Coronary artery (tissue), 2 donors: Measurements from ENCODE around the gene POU2AF3.

Experiments used
- DNase-seq: peaks from one replicate; pipeline ENCODE4 v3.0.0-alpha.2; 2017; ENCODE audit warnings: low spot score
- H3K27ac ChIP-seq, 2 donors: fragments of 200-600 bp; sonication (generic); one replicate each; pipeline ENCODE4 v1.5.1; 2016 to 2019
- H3K4me3 ChIP-seq: fragments of 200-600 bp; sonication (generic); 2 replicates; pipeline ENCODE4 v1.5.1; 2016; ENCODE audit warnings: mild to moderate bottlenecking, moderate library complexity
- CTCF ChIP-seq: fragments of 200-600 bp; sonication (generic); IDR thresholded peaks from one replicate; pipeline ENCODE4 v1.5.1; 2019; ENCODE audit warnings: antibody characterized with exemption

POU2AF3 gene

GRCh38 chr11:111336582-111337256 is 38.4 kb downstream of the POU2AF3 start:
- DNase-seq: no peak
- no peak for TF ChIP-seq CTCF
- no peak overlapping the region for H3K4me3 ChIP-seq
- no peak overlapping the region for H3K27ac ChIP-seq

GRCh38 chr11:111339758-111340388 is 41.5 kb downstream of the POU2AF3 start:
- TF ChIP-seq CTCF: no peak
- no peak for DNase-seq
- no peak overlapping the region for H3K4me3 ChIP-seq
- H3K27ac ChIP-seq: no peak overlapping the region

GRCh38 chr11:111342329-111342728 is 44.0 kb downstream of the POU2AF3 start:
- DNase-seq: no peak
- no peak for TF ChIP-seq CTCF
- H3K27ac ChIP-seq: no peak overlapping the region
- H3K4me3 ChIP-seq: no peak overlapping the region

DNA sequence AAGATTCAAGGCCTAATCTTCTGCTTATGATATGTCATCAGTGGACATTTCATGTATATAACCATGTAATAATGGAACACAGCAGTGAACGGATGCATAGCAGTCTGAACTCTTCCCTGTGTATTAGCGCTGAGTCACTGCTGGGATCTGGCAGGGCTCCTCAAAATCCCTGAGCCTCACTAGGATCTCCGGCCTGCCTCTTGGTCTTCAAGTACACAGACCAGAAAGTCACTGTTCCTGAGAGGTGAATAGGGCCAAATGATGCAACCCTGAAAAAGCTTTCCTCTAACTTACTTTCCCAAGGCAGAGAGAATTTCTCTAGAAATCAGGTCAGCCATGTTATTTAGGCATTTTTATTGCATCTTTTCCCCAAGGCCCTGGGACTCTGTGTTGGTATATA is 45.7 kb downstream of the POU2AF3 start:
- DNase-seq: no peak

DNA sequence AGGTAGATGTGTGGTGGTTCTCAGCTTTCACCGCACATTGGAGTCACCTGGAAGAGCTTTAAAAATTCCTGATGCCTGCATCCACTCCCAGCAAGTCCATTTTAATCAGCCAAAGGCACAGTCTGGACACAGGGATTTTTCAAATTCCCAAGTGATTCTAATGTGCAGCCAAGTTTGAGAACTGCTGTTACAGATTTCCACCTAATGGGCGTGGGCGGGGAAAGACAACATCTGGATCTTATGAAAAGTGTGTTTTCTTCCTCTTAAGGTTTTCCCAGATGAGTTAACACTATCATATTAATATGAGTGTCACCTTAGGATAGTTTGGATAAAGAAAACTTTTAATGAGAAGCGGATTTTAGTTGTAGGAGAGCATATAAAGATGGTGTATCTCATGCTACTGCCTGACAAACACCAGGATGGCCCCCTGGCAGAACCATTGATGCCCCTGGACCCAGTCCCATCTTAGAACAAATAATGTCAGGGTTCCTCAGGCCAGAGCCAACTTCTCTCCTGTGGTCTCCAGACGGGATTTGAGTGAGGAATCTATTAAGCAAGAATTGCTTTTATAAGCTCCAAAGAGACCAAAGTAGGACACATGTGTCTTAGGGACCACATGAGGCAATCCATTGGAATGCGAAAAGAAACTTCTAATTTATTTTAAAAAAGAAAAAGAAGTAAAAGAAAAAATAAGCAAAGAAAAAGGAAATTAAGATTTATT is 48.8 kb downstream of the POU2AF3 start:
- Histone ChIP-seq H3K27ac (no peak overlapping the region), H3K4me3 (no peak overlapping the region)
- TF ChIP-seq CTCF: no peak
- no peak for DNase-seq

More for the DNA sequence above, 45.7 kb downstream of the POU2AF3 start:
- no peak for TF ChIP-seq CTCF
- Histone ChIP-seq H3K27ac (no peak overlapping the region), H3K4me3 (no peak overlapping the region)

- no peak for DNase-seq
- H3K4me3 ChIP-seq: no peak overlapping the region
- no peak for TF ChIP-seq CTCF
- H3K27ac ChIP-seq: no peak overlapping the region
These were observed 49.4 kb downstream of the POU2AF3 start for GRCh38 chr11:111347723-111348115.
